ENCODE results near the gene BOD1. TPM values are rescaled to one million over a fixed set of nuclear protein-coding genes. Genes with fewer than 3 reads are reported as not detected.

The BOD1 gene
- total RNA-seq, 4 donors from 2014 or later: 101 to 157 (median 117) TPM

- H3K36me3 ChIP-seq: peaks cover 0 to 15% of the 10 kb centered on the region in 2 donors
- intact Hi-C loops (cut with DNase I; ENCODE audit: low total_unique reads) (no loop called here), in situ Hi-C loops (cut with MboI; ENCODE audit: low sequenced_read_pairs in 4 of 4) (loop anchor here (10.0 to 25.0 kb wide), 2 partner anchors 271 to 699 kb away; partner anchors contain the start of gene CPEB4 (in 1 of the 4))
- peaks cover 62% of the 10 kb centered on the region in 2 donors for H3K4me1 ChIP-seq
- no peak for DNase-seq
- H3K9me3 ChIP-seq: no peaks in the 10 kb centered on the region
- no peak for ATAC-seq
- TF ChIP-seq CTCF (IDR thresholded peaks at IDR 0.05 in 4 of 5, conservative IDR thresholded peaks at IDR 0.05 in 1 of 5) (no peak), POLR2A (IDR thresholded peaks at IDR 0.05) (no peak)
- no peaks in the 10 kb centered on the region for H3K27me3 ChIP-seq
- no peak overlapping the region for H3K4me3 ChIP-seq
- peak overlapping the region in 1 of 4 donors; percentile 95 for H3K27ac ChIP-seq
These were observed 2.9 kb downstream of the BOD1 start for GRCh38 chr5:173613433-173614159.

DNA sequence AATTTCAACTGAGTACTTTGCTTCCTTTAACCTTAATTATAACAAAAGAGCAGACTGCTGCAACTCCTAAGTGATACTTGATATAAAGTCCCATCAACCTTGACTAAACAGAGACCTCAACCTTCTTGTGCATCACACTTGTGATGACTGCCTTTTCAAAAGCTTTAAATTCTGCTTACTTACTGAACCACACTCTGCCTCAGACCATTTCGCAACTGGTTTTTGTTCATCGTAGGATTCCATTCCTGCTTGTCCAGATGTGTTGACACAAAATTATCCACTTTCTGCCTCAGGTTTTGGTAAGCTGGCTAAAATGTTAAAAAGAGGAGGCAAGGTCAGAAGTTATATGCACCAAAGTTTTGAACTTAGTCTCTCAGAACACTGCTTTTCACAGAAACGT, 3.5 kb downstream of the BOD1 start:
- DNase-seq: no peak
- peaks cover 62% of the 10 kb centered on the region in 2 donors for H3K4me1 ChIP-seq

DNA sequence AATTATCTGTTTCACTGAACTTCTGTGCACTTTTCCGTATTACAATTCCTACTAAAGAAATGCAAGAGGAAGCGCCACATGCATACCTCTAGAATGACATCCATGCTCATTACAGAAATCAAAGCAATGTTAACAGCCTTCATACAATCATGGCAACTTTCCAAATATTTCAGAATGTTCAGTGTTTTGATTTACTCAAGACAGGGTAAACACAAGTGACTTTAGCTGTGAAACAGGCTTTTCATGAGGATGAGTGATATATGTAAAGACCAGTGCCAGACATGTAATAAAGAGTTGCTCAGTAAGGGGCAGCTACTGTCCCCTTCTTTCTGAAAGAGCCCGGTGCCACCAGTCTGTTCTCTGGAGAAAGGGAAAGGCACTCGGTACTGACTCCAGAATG, 4.7 kb downstream of the BOD1 start:
- ATAC-seq: no peak
- Histone ChIP-seq H3K27me3 (no peaks in the 10 kb centered on the region), H3K27ac (peak overlapping the region; percentile 41 to 69 (median 60)), H3K9me3 (no peaks in the 10 kb centered on the region), H3K4me1 (peaks cover 57 to 62% of the 10 kb centered on the region in 2 donors), H3K36me3 (peaks cover 3 to 33% of the 10 kb centered on the region in 2 donors), H3K4me3 (no peak overlapping the region)
- TF ChIP-seq CTCF (IDR thresholded peaks at IDR 0.05 in 4 of 5, conservative IDR thresholded peaks at IDR 0.05 in 1 of 5) (no peak), POLR2A (IDR thresholded peaks at IDR 0.05) (no peak)
- intact Hi-C loops (cut with DNase I; ENCODE audit: low total_unique reads) (no loop called here), in situ Hi-C loops (cut with MboI; ENCODE audit: low sequenced_read_pairs in 4 of 4) (loop anchor here (10.0 to 25.0 kb wide), 2 partner anchors 273 to 701 kb away; partner anchors contain the start of gene CPEB4 (in 1 of the 4))
- DNase-seq: no peak

More for the DNA sequence above, 3.5 kb downstream of the BOD1 start:
- H3K27ac ChIP-seq: peak overlapping the region in 1 of 4 donors; percentile 41
- no peaks in the 10 kb centered on the region for H3K27me3 ChIP-seq
- TF ChIP-seq CTCF (IDR thresholded peaks at IDR 0.05 in 4 of 5, conservative IDR thresholded peaks at IDR 0.05 in 1 of 5): no peak
- no peak for TF ChIP-seq POLR2A (IDR thresholded peaks at IDR 0.05)
- in situ Hi-C loops (cut with MboI; ENCODE audit: low sequenced_read_pairs in 4 of 4) (loop anchor here (10.0 to 25.0 kb wide), 2 partner anchors 272 to 699 kb away; partner anchors contain the start of gene CPEB4 (in 1 of the 4)), intact Hi-C loops (cut with DNase I; ENCODE audit: low total_unique reads) (no loop called here)
- H3K9me3 ChIP-seq: no peaks in the 10 kb centered on the region
- peaks cover 0 to 21% of the 10 kb centered on the region in 2 donors for H3K36me3 ChIP-seq
- ATAC-seq: no peak
- H3K4me3 ChIP-seq: no peak overlapping the region

DNA sequence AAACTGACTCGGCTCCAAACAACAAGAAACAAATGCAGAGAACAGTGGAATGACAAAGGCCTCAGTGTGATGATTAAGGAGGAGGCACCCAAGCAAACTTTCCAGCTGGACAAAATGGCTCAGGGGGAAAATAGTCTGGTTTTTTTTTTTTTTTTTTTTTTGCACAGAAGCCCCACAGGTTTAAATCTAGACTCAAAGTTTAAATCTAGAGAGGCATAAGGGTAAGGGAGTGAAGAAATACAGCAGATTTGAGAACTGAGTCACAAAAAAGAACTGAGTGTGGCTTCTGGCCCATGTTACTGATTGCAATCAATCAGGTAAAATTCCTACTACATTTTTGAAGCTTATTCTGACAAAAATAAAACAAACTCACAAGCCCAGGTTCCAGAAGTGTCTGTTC, 12.3 kb downstream of the BOD1 start:
- no peak overlapping the region for H3K4me3 ChIP-seq
- in situ Hi-C loops (cut with MboI; ENCODE audit: low sequenced_read_pairs in 4 of 4): loop anchor here (25.0 kb wide), 1 partner anchor 708 kb away; no protein-coding TSS in a partner anchor
- H3K36me3 ChIP-seq: peaks cover 3 to 39% of the 10 kb centered on the region in 2 donors

More for the DNA sequence above, 12.3 kb downstream of the BOD1 start:
- Histone ChIP-seq H3K9me3 (no peaks in the 10 kb centered on the region), H3K27me3 (no peaks in the 10 kb centered on the region), H3K27ac (no peak overlapping the region), H3K4me1 (peaks cover 4 to 5% of the 10 kb centered on the region in 2 donors)
- no peak for TF ChIP-seq POLR2A (IDR thresholded peaks at IDR 0.05)
- no peak for TF ChIP-seq CTCF (IDR thresholded peaks at IDR 0.05 in 4 of 5, conservative IDR thresholded peaks at IDR 0.05 in 1 of 5)
- DNase-seq: no peak
- no peak for ATAC-seq
- intact Hi-C loops (cut with DNase I; ENCODE audit: low total_unique reads): no loop called here
